ENCODE results near the gene MCRIP1.

DNA sequence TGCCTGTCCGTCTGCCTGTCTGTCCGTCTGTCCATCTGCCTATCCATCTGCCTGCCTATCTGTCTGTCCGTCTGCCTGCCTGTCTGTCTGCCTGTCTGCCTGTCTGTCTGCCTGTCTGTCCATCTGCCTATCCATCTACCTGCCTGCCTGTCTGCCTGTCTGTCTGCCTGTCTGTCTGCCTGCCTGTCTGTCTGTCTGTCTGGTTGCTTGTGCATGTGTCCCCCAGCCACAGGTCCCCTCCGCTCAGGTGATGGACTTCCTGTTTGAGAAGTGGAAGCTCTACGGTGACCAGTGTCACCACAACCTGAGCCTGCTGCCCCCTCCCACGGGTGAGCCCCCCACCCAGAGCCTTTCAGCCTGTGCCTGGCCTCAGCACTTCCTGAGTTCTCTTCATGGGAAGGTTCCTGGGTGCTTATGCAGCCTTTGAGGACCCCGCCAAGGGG is 23.5 kb downstream of the MCRIP1 start:
- no peak for TF ChIP-seq ZNF274 (IDR thresholded peaks at IDR 0.05; ENCODE audit: insufficient read depth, insufficient read length)
- TF ChIP-seq JUNB (IDR thresholded peaks at IDR 0.05) = no peak
- TF ChIP-seq CTCF (IDR thresholded peaks at IDR 0.05 in 2 of 3, conservative IDR thresholded peaks at IDR 0.05 in 1 of 3; ENCODE audit: control insufficient read depth in 2 of 3, extremely low read depth in 1 of 3, insufficient read depth in 1 of 3, low read depth in 3 of 3, low read length in 3 of 3) = no peak
